Measurements from ENCODE around the gene PLPPR1.
"Not testable (repeated sequence)": the region's sequence is repeated elsewhere in the genome, so short reads cannot be mapped to it uniquely, and the experiment has no call there.

Gene PLPPR1

DNA sequence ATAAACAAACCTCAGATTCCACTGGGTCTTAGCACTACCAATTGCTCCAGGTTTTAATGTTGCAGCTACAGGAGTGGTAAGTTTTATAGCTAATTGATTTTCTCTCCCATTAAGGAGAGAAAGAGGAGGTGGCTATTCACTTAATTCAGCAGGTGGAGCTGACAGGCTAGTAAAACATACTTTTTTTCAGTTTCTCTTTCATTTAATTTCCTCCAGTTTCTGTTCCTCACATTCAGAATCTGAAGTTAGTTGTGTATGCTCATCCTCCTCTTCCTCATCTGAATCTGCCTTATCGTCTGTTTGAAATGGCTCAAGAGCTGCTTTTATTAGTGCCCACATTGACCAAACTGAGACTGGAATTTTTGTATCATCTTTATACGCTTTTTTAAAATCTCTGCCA, 98.0 kb downstream of the PLPPR1 start:
- no peak for DNase-seq (ENCODE audit: low read depth)

DNA sequence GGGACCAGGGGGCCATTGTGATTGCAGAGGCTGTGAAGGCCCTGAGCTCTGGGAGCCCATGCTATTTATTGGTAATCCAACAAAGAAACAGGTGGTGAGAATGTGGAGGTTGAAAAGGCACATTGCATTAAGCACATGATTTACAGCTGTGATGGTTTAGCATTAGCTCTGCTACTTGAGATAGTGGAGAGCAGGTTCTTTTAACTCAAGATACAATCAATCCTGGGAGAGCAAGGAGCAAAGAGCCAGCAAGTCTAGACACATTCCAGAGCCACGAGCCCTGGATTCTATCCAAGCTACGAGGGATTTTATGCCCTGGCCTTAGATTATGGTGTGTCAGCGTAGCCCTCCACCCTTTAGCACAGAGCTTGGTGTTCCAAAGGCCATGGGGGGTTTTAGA, 98.8 kb downstream of the PLPPR1 start:
- not testable (repeated sequence) for DNase-seq (ENCODE audit: low read depth)

DNA sequence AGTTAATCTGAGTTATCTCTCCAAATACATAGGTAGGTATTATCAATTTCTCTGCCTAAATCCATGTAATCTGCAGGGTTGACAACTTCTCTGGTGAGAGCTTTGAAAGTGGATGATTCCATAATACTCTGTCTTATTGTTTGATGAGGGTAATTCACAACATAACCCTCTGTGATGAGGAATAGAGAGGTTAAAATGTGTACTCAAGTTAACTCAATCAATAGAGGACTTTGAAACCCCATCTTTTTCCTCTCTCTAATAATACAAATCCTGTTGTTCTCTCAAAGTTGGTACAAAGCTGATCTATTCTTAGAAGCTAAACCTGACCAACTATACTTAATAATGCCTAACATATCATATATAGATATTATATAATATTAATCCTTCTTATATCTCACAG, 100.1 kb downstream of the PLPPR1 start:
- no peak for DNase-seq (ENCODE audit: low read depth)

DNA sequence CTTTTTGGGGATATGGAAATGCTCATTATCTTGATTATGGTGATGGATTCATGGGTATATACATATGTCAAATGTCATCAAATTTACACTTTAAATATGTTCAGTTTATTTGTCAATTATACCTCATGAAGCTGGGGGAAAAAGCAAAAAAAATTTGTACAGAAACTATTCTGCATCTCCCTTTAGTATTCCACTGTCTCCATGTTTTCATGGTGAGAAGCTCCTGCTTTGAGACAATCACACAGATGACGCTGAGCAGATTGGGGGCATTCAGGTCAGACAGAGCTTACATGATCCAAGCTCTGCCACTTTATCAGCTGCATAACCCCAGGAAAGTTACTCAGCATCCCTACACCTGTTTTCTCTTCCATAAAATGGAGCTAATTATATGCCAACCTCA, 101.5 kb downstream of the PLPPR1 start:
- DNase-seq (ENCODE audit: low read depth): no peak

DNA sequence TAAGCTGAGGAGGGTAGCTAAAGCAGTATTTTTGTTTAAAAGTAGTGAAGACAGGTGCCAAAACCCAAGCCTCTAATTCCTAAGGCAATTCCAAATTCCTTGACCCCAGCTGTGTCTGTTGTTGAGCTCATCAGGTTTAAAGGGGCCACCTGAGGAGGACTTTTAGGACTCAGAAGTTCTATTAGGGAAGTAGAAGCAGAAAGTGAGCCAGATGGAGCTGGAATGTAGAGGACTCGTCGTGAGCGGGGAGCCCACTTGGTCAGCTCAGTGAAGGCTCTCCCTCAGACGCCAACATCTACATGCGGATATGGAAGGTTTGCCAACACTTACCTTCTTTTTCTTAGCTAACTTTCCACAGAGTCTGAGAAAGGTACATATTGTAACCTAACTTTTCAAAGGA, 102.8 kb downstream of the PLPPR1 start:
- DNase-seq (ENCODE audit: low read depth): no peak

DNA sequence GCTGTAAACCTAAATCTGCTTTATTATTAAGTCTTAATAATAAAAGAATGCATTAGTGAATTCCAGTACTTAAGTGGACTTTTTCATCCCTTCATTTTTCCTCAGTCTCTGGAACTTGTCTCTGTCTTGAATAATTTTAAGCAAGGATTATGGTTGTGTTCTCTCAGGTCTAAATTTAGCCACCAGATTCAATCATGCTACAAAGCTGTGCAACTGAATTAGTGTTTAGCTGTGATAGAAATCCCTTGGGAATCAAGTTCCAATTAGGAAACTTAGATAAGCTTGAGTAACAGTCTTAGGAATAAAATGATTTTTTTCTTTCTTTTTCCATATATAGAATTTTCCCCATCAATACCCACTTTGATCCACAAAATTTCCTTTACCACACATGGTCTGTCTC, 104.3 kb downstream of the PLPPR1 start:
- no peak for DNase-seq (ENCODE audit: low read depth)

DNA sequence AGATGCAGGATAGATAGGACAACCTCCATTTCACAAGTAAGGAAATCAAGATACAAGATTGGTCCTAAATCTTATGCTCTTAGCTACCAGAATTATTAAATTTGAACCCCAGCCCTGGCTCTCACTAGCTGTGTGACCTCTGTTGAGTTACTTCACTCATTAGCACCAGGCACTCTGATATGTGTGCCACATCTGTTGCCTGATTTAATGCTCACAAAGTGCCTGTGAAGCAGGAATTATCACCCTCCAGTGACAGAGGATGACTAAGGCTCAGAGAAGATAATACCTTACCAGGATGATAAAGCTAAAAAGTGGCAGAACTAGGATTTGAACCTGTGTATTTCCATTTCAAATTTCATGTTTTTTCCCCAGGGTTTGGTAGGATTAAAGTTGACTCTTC, 110.0 kb downstream of the PLPPR1 start:
- no peak for DNase-seq (ENCODE audit: low read depth)

DNA sequence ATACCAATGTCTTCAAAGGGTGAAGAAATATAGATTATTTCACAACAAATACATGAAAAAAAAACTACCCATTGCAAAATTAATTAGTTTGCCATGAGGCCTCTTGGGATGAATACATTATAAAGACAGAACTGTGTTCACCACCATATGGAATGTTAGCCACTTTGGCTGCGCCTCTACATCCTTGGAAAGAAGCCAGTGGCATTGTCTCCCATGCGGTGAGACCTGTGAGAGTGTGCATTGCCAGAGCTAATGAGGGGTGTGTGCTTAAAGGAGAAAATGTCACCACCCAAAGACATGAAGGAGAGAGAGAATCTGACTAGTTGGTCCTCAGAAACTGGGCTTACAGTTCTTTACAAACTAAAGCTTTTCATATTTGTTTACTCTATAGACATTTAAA, 110.6 kb downstream of the PLPPR1 start:
- no peak for DNase-seq (ENCODE audit: low read depth)

DNA sequence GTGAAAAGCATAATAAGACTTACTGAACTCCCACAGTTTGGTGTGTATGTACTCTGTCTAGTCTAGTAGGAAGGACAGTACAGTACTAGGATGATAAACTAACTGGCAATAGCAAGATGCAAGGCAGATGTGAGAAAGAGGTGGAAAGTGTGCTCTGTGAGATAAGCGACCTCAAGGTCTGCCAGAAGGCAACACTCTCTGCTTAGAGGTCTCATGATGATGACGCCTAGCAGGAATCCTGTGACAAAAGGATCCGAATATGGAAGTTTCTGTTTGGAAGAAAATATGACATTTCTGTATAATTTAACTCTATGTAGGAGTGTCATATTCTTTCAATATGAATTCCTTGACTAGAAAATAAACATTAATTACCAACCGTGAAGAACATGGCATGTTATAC, 112.2 kb downstream of the PLPPR1 start:
- no peak for DNase-seq (ENCODE audit: low read depth)

DNA sequence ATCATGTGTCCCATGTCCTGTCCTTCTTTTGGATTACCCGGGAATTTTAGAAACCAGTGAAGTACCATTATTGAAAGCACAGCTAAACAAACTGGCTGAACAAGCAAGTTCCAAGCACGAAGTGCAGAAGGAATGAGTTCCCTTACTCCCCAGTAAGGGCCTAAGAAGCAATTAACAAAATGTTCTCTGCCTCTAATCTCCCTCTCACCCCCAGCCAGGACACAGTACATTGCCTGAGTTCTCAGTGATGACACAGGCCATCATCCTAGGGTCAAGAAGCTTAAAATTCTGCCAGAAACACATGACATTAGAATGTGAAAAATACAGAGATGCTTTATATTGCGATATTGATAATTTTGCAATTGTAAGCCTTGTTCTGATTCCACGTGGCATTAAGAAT, 118.0 kb downstream of the PLPPR1 start:
- no peak for DNase-seq (ENCODE audit: low read depth)

DNA sequence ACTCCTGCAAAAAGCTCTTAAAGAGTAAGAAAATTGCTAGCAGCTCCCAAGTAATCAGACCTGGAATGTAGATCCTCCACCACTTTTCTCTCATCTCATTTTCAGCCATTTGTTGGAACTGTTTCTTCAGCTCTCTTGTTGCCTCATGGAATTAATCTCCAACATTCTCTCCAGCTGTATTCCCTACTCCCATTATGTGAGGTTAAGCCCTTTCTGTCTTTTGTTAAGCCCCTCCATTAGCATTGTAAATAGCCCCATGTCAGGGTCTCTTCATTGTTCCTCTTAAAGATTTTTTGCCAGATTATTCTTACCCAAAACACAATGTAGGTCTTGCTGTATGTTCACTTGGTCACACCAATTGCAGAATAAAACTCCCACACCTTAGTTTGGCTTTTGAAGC, 119.8 kb downstream of the PLPPR1 start:
- DNase-seq (ENCODE audit: low read depth): no peak

DNA sequence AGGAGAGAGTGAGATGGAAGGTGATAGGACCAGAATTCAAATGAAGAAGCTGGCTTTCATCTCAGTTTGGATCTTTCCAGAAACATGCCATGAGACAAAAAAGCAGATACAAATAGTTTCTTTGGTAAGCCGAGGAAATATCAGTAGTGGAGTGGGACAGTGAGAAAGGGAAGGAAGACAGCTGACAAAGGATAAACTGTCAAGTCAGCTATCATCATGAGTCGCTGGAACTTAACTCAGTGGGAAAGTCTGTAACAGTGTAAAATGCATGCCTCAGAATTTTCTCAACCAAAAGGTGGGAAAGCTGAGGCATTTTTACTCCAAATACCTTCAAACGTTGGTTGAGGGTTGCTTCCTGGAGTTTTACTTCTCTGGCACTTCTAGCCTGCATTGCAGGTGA, 129.8 kb downstream of the PLPPR1 start:
- DNase-seq (ENCODE audit: low read depth): no peak

DNA sequence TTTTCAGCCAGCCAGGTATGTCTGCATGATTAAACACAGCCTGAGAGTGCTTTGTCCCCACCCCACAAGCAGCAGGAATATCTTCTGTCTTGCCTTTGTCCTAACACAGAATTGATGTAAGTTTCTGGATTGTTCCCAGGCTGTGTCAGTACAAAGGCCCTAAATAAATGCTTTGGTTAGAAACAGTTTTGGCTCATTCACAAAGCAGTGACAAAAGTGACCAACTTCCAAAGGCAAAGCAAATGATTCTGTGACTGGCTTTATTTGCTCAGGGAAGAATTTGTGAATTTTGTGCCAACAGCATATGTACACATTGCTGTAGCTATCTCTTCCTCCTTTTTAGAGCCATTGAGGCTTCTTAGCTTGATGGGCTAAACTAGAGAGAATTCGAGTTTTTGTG, 133.7 kb downstream of the PLPPR1 start:
- DNase-seq (ENCODE audit: low read depth): no peak

DNA sequence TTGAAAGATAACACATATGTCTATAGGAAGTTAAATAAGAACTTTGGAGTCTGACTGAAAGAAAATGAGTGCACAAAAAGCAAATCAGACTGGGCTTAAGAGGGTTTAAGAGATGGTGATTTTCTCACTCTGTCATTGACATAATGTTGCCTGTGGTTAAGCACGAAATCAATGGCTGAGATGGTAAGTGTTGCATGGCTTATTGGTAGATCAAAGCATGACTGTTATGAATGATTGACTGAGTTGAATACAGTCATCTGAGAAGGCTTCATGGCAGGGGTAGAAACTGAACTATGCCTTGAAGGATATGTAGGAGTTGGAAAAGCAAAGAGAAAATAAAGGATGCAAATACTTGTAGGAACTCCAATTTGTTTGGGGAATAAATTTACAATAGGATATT, 136.6 kb downstream of the PLPPR1 start:
- DNase-seq (ENCODE audit: low read depth): no peak

DNA sequence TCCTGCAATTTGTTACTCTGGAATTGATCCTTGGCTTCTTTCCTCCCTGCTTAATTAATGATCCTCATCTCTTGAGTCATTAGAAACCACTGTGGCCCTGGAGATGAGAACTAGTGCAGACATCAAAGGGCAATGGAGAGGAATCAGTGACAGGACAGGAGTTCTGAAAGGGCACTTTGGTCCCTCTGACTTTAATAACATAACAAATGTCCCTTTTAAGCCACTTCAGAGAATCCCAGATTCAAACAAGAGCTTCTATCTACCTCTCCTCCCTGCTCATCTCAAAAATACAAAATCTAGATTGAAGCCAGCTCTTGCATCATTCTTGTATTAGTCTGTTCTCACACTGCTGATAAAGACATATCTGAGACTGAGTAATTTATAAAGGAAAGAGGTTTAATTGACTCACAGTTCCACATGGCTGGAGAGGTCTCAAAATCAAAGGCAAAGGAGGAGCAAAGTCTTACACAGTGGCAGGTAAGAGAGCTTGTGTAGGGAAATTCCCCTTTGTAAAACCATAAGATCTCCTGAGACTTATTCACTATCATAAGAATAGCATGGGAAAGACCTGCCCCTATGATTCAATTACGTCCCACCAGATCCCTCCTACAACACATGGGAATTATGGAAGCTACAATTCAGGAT, 139.1 kb downstream of the PLPPR1 start:
- DNase-seq (ENCODE audit: low read depth): no peak

DNA sequence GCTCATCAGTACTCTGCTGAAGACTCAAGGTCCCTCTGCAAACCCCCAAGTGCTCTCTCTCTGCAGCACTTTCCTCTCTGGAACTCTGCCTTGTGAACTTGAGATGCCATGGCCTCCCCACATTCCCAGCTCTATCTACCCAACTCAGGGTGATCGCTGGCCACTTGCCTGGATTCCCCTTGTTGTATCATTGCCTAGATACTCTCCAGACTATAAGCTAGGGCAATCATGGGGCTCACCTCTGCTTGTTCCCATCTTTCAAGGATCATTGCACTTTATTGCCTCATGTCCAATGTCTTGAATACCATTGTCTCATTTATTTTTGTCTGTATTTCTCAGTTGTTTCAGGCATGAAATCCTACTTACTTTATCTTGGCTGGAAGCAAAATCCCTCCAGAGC, 144.1 kb downstream of the PLPPR1 start:
- no peak for DNase-seq (ENCODE audit: low read depth)

DNA sequence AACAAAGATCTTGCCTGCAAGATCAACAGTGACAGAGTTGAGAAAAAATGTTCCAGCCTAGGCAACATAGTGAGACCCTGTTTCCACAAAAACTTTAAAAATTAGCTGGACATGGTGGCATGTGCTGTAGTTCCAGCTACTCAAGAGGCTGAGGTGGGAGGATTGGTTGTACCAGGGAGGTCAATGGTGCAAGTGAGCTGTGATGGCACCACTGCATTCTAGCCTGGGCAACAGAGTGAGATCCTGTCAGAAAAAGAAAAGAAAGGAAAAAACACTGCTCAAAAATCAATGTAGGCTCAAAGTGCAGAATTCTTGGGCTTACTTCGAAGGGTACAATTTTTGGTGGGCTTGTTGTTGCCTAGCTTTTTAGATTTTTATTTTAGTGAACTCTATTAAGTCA, 145.4 kb downstream of the PLPPR1 start:
- no peak for DNase-seq (ENCODE audit: low read depth)

DNA sequence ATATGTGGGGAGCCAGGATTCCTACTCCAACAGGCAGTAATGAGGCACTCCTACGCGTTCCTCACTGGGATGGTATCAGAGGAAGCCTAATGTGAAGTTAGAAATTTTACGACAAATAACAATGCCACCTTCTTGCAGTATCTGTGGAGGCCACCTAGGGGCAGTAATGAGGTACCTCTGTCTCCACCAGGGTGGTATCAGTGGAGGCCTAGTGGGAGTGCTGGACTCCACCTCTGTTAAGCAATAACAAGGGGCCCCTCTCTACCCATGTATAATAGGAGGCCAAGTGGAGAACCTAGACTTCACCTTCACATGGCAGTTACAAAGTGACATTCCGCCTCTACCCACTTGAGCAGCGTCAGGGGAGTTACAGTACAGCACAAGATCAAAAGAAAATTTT, 147.9 kb downstream of the PLPPR1 start:
- DNase-seq (ENCODE audit: low read depth): no peak

DNA sequence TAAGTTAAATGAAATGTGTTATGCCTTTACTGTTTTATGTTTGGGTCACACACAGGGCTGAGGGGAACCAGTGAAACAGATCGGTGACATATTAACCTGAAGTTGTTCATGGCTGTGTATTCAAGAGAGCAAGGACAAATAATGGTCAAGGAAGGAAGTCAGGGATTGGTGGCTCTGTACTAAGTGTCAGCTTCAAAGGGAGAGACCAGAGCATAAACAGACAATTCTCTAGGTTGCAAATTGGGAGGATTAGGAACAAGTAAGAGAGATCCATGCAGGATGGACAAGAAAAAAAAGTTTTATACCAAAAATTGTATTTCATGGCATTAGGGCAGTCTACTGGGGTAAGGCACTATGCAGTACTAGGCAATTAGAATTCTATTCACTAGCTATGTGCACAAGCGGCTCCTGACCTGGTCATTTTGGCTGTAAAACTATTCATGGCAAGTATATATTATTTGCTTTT, 156.3 kb downstream of the PLPPR1 start:
- no peak for DNase-seq (ENCODE audit: low read depth)

DNA sequence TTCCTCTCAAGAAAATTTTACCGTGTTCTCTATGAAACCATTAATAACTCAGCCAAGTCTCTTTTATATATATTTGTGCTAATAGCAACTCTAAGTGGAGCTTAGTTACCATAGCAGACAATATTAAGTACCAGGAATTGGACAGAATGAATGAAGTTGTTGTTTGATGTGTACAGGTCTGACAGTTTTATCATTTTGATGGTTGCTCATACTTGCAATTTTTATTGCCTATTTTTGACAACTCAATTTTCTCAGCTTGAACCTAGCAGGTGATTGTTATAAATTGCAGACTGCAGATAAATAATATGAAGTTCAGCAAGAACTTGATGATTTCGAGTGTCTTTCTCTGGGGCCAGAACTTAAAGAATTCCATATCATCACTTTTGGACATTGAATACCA, 163.2 kb downstream of the PLPPR1 start:
- no peak for DNase-seq (ENCODE audit: low read depth)

DNA sequence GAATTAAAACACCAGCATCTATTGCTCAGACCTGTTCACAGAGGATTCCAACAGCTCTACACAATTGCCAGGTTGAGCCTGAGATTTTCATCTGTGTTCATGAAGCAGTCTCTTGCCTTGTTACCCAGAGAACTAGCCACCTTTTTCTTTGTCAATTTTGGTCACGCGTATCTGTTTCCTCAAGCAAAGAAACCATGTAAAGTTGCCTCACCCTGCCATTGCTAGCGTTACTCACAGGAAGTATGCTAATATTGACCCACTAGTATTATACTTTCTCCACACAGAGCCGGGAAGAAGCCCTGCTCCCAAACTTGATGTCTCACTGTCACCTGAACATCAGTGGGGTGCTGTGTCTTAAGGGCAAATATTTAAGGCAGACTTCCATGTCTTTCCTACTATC, 168.5 kb downstream of the PLPPR1 start:
- no peak for DNase-seq (ENCODE audit: low read depth)

DNA sequence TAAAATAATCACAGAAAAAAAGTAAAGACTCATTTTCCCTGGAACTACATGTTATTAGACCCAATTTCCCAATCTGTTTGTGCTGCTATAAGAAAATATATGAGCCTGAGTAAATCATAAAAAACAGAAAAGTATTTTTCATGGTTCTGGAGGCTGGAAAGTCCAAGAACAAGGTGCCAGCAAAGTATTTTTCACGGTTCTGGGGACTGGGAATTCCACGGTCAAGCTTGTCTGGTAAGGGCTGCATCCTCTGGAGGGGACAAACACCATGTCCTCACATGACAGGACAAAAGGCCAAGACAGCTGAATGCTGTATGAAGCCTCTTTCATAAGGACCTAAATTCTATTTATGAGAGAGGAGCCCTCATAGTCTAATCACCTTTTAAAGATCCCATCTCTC, 172.3 kb downstream of the PLPPR1 start:
- no peak for DNase-seq (ENCODE audit: low read depth)

DNA sequence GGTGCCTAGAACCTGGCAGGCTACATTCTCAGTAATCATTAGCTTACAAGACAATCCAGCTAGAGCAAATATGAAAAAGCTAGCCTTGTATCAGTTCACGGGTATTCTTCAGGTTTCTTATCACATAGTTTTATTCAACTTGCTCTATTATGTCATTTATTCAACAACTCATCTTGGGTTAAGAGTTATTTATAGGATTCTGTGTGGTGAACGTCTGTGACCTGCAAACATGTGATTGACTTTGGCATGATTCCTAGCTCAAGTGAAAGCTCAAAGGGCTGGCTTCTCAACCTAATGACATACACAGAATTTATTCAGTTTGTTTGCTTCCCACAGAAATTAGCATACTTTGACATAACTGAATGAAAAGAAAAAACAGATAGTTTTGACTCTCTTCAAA, 173.1 kb downstream of the PLPPR1 start:
- no peak for DNase-seq (ENCODE audit: low read depth)

DNA sequence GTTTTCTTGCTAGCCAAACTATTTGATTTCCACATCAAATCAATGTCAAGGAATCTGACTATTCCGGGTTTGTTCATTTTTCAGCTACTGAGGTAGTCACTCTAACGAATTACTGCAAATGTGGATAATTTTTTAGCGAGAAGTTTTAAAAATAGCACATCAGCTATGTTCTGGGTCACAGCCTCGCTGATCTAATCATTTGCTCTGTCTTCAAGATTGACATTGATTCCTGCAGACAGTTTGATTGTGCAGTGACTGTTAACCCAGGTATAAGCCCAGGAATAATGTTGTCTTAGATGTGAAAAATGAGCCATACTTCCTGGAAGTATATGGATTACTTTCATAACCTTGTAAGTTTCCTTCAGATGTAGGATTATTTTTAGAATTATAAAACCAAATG, 181.1 kb downstream of the PLPPR1 start:
- DNase-seq (ENCODE audit: low read depth): no peak

DNA sequence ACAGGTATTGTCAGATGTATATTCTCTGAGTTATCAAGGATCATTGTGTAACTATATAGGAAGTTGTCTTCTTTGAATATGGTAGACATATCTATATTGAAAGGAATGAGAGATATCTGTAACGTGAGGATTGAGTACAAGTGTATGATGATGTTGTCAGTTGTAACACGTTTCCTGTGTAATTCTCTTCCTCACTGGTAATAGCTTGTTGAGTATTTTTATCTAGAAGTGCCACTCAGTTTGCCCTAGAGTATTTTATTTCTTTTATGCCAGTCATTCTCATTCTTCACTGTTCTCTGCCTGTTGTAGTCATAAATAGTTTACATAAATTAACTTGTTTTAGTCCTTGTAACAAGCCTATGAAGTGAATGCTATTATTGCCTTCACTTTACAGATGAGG, 184.1 kb downstream of the PLPPR1 start:
- DNase-seq (ENCODE audit: low read depth): no peak

Measured in GM04503 (cell line).